ENCODE results near the gene SPARC. TPM values are rescaled to one million over a fixed set of nuclear protein-coding genes. Genes with fewer than 3 reads are reported as not detected.

SPARC gene
- total RNA-seq, 1 donor from 2014 or later, result 273 TPM

- intact Hi-C loops (cut with DNase I), result no loop called here
Observed at GRCh38 chr5:151678713-151679112, 8.0 kb downstream of the SPARC start.

DNA sequence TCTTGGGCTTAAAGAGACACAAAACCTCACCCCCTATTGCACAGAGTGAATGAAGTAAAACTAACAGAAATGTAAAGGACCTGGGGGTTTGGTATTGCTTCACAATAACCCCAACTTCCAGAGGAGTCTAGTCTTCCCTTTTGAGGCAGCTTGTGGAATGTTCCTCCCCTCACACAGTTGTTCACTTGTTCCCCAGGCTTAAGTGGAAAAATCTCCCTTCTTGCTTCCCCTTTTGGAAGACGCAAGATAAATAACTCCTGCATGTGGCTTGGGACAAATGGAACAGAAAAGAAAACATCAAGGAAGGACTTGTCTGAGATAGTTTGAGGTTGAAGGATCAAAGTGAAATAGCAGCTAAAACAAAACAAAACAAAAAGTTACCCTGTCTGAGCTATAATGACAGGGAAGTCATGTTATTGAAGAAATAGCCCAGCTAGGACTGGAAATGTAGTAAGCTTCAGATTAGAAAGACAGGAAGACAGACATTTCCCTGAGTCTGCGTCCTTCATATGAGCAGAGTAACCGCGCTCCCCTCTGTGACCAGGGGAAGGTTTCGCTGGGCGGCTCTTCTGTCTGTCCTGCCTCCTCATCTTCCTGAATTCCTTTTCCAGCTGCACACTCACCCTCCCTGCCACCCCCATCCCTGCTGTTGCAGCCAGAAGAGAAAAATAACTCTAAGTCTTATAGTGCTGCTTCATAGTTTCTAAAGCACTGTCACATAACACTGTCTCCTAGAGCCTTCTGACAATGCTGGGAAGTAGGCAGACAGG is 8.8 kb downstream of the SPARC start:
- intact Hi-C loops (cut with DNase I), result no loop called here
- H3K4me1 ChIP-seq, result peaks cover 99% of the 10 kb centered on the region
- H3K9me3 ChIP-seq, result no peaks in the 10 kb centered on the region
- no peak for TF ChIP-seq POLR2A (IDR thresholded peaks at IDR 0.05)
- no peak for TF ChIP-seq CTCF (IDR thresholded peaks at IDR 0.05)
- TF ChIP-seq POLR2AphosphoS5 (IDR thresholded peaks at IDR 0.05; ENCODE audit: insufficient read depth in 1 of 2, low read depth in 1 of 2), result no peak
- H3K27me3 ChIP-seq, result no peaks in the 10 kb centered on the region
- peak overlapping the region; percentile 94 for H3K27ac ChIP-seq
- H3K4me3 ChIP-seq, result peak overlapping the region in 1 of 2 donors; percentile 18
- peaks cover 0 to 23% of the 10 kb centered on the region in 2 donors for H3K36me3 ChIP-seq
- DNase-seq (ENCODE audit: extremely low spot score in 2 of 2), result no peak

More at GRCh38 chr5:151678713-151679112, 8.0 kb downstream of the SPARC start:
- DNase-seq (ENCODE audit: extremely low spot score in 2 of 2), result no peak
- Histone ChIP-seq H3K27me3 (no peaks in the 10 kb centered on the region), H3K27ac (peak overlapping the region; percentile 94), H3K4me1 (peaks cover 99% of the 10 kb centered on the region), H3K9me3 (no peaks in the 10 kb centered on the region), H3K36me3 (peaks cover 0 to 16% of the 10 kb centered on the region in 2 donors), H3K4me3 (peak overlapping the region in 1 of 2 donors; percentile 18)
- TF ChIP-seq POLR2A (IDR thresholded peaks at IDR 0.05) (no peak), POLR2AphosphoS5 (IDR thresholded peaks at IDR 0.05; ENCODE audit: insufficient read depth in 1 of 2, low read depth in 1 of 2) (no peak), CTCF (IDR thresholded peaks at IDR 0.05) (no peak)

GRCh38 chr5:151676719-151677118 is 10.0 kb downstream of the SPARC start:
- peaks cover 99% of the 10 kb centered on the region for H3K4me1 ChIP-seq
- H3K36me3 ChIP-seq, result peaks cover 0 to 33% of the 10 kb centered on the region in 2 donors
- TF ChIP-seq POLR2A (IDR thresholded peaks at IDR 0.05) (no peak), POLR2AphosphoS5 (IDR thresholded peaks at IDR 0.05; ENCODE audit: insufficient read depth in 1 of 2, low read depth in 1 of 2) (peak in 1 of 2 donors; percentile 40)

DNA sequence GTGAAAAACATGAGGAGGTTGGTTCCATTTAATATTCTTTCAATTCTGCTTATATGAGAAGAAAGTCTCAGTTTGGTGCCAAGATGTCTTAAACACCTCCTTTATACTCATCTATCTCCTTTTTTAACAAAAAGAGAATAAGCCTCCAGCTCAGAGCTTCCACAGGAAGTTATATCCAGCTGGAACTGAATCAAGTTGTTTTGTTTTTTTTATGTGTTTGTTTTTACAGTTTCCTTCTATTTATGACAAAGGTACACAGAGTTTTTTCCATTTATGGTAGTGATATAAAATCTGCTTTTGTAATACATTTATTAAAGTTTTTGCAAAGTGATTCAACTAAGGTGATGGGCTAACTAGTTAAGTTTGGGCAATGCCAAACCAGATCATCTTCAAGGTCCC is 10.4 kb downstream of the SPARC start:
- no peak for TF ChIP-seq POLR2A (IDR thresholded peaks at IDR 0.05)
- TF ChIP-seq POLR2AphosphoS5 (IDR thresholded peaks at IDR 0.05; ENCODE audit: insufficient read depth in 1 of 2, low read depth in 1 of 2), result peak in 1 of 2 donors; percentile 61
- peaks cover 0 to 37% of the 10 kb centered on the region in 2 donors for H3K36me3 ChIP-seq
- intact Hi-C loops (cut with DNase I), result no loop called here
- H3K27me3 ChIP-seq, result no peaks in the 10 kb centered on the region
- H3K4me3 ChIP-seq, result no peak overlapping the region
- H3K27ac ChIP-seq, result peak overlapping the region; percentile 94
- no peaks in the 10 kb centered on the region for H3K9me3 ChIP-seq
- peaks cover 99% of the 10 kb centered on the region for H3K4me1 ChIP-seq
- no peak for DNase-seq (ENCODE audit: extremely low spot score in 2 of 2)

More at GRCh38 chr5:151676719-151677118, 10.0 kb downstream of the SPARC start:
- no peak overlapping the region for H3K4me3 ChIP-seq
- H3K9me3 ChIP-seq, result no peaks in the 10 kb centered on the region
- H3K27ac ChIP-seq, result peak overlapping the region; percentile 94
- intact Hi-C loops (cut with DNase I), result no loop called here
- H3K27me3 ChIP-seq, result no peaks in the 10 kb centered on the region
- DNase-seq (ENCODE audit: extremely low spot score in 2 of 2), result no peak

- Histone ChIP-seq H3K9me3 (no peaks in the 10 kb centered on the region), H3K4me1 (peaks cover 99% of the 10 kb centered on the region), H3K4me3 (no peak overlapping the region), H3K27ac (peak overlapping the region; percentile 94), H3K36me3 (peaks cover 0 to 42% of the 10 kb centered on the region in 2 donors), H3K27me3 (no peaks in the 10 kb centered on the region)
- DNase-seq (ENCODE audit: extremely low spot score in 2 of 2), result no peak
- intact Hi-C loops (cut with DNase I), result no loop called here
- TF ChIP-seq CTCF (IDR thresholded peaks at IDR 0.05) (no peak), POLR2AphosphoS5 (IDR thresholded peaks at IDR 0.05; ENCODE audit: insufficient read depth in 1 of 2, low read depth in 1 of 2) (no peak), POLR2A (IDR thresholded peaks at IDR 0.05) (no peak)
Observed at GRCh38 chr5:151675611-151676313, 11.0 kb downstream of the SPARC start.
